Measurements from ENCODE around the gene AJM1.

GRCh38 chr9:136808075-136808805, 34.0 kb upstream of the AJM1 start:
- TF ChIP-seq CTCF (IDR thresholded peaks at IDR 0.05): no peak
- no peak for TF ChIP-seq POLR2A (IDR thresholded peaks at IDR 0.05)
